Bronchus fibroblast of lung (primary cell): ENCODE results near the gene TRIM6. TPM values are rescaled to one million over a fixed set of nuclear protein-coding genes. Genes with fewer than 3 reads are reported as not detected.

ENCODE experiments used
- total RNA-seq: library from RNA; depleted of rRNA; stranded (reverse); fragments of >200 nt; gene quantifications from 2 replicates; pipeline ENCODE4 v1.2.3, GENCODE V29; 2015

TRIM6 gene
- 3.7 TPM in 2 replicates for total RNA-seq

GRCh38 chr11:5596607-5597201 is at the start of gene TRIM6:
TSS of gene TRIM6 (plus strand) at chr11:5596637. CDS start at chr11:5596898, 261 bp downstream.

GRCh38 chr11:5548440-5548839 is 48.0 kb upstream of the TRIM6 start, which contains the start of gene OR52H1:
TSS of gene OR52H1 (minus strand) at chr11:5548540. CDS start at chr11:5545505, 3,035 bp downstream.

GRCh38 chr11:5580577-5580976 is 15.9 kb upstream of the TRIM6 start, which contains the start of gene OR52B6:
TSS of gene OR52B6 (plus strand) at chr11:5580877. CDS start at chr11:5580877, 0 bp downstream.

GRCh38 chr11:5624489-5625279 is 28.2 kb downstream of the TRIM6 start, which contains the start of gene TRIM34:
TSS of gene TRIM34 (plus strand) at chr11:5625001. CDS start at chr11:5632332, 7,331 bp downstream.

Other genes starting within 250 kb of the TRIM6 start
- gene OR51B6, start 245.1 kb upstream of the TRIM6 start, total RNA-seq = not detected in 2 replicates
- not detected in 2 replicates for gene OR51M1, start 212.8 kb upstream of the TRIM6 start, total RNA-seq
- gene OR51Q1, start 174.5 kb upstream of the TRIM6 start, total RNA-seq = not detected in 2 replicates
- gene OR51I1, start 155.1 kb upstream of the TRIM6 start, total RNA-seq = not detected in 2 replicates
- not detected in 2 replicates for gene OR51I2, start 147.3 kb upstream of the TRIM6 start, total RNA-seq
- gene OR52D1, start 108.0 kb upstream of the TRIM6 start, total RNA-seq = not detected in 2 replicates
- not detected in 2 replicates for gene UBQLN3, start 86.7 kb upstream of the TRIM6 start, total RNA-seq
- gene UBQLNL, start 79.9 kb upstream of the TRIM6 start, total RNA-seq = under 0.01 and 0.17 TPM in 2 replicates
- gene OR52H1, start 48.1 kb upstream of the TRIM6 start, total RNA-seq = not detected in 2 replicates
- not detected in 2 replicates for gene OR52B6, start 15.8 kb upstream of the TRIM6 start, total RNA-seq
- gene TRIM34, start 28.4 kb downstream of the TRIM6 start, total RNA-seq = 2.4 TPM in 2 replicates
- gene TRIM5, start 88.4 kb downstream of the TRIM6 start, total RNA-seq = 14.1 and 15.6 TPM in 2 replicates
- 5.8 and 7.6 TPM in 2 replicates for gene TRIM22, start 93.2 kb downstream of the TRIM6 start, total RNA-seq
- not detected in 2 replicates for gene OR56B1, start 139.8 kb downstream of the TRIM6 start, total RNA-seq
- gene OR52N4, start 157.6 kb downstream of the TRIM6 start, total RNA-seq = not detected in 2 replicates
- gene OR52N5, start 186.7 kb downstream of the TRIM6 start, total RNA-seq = not detected in 2 replicates
- not detected in 2 replicates for gene OR52N1, start 194.6 kb downstream of the TRIM6 start, total RNA-seq
- not detected in 2 replicates for gene OR52N2, start 212.3 kb downstream of the TRIM6 start, total RNA-seq
- gene OR52E6, start 245.3 kb downstream of the TRIM6 start, total RNA-seq = not detected in 2 replicates